Loucy (cell line): ENCODE data around the gene LRRTM4.

Source experiments
- H2AFZ ChIP-seq: fragments of 200-600 bp; sonication (generic); 2 replicates; pipeline ENCODE4 v1.6.0; 2016; ENCODE audit warnings: antibody characterized with exemption, mild to moderate bottlenecking, low read length, moderate library complexity
- H3F3A ChIP-seq: fragments of 200-600 bp; 2 replicates; pipeline ENCODE4 v1.6.0; 2016; ENCODE audit warnings: antibody characterized with exemption, low read depth, mild to moderate bottlenecking
- H3K27me3 ChIP-seq: fragments of 200-600 bp; sonication (generic); 2 replicates; pipeline ENCODE4 v1.6.1; 2014; ENCODE audit warnings: low read length, mild to moderate bottlenecking; ENCODE audit not compliant: insufficient read depth, poor library complexity, severe bottlenecking
- H3K36me3 ChIP-seq: fragments of 200-600 bp; sonication (generic); 2 replicates; pipeline ENCODE4 v1.6.1; 2016; ENCODE audit warnings: low read length; ENCODE audit not compliant: insufficient read depth
- H3K4me1 ChIP-seq: fragments of 200-600 bp; sonication (generic); 2 replicates; pipeline ENCODE4 v1.5.1; 2014; ENCODE audit warnings: low read length, mild to moderate bottlenecking; ENCODE audit not compliant: insufficient read depth, poor library complexity, severe bottlenecking
- H3K4me2 ChIP-seq: fragments of 200-600 bp; sonication (generic); 2 replicates; pipeline ENCODE4 v1.6.0; 2014; ENCODE audit warnings: antibody characterized with exemption, low read length, low read depth, mild to moderate bottlenecking; ENCODE audit not compliant: poor library complexity, severe bottlenecking
- H3K4me3 ChIP-seq: fragments of 200-600 bp; sonication (generic); 2 replicates; pipeline ENCODE4 v1.5.1; 2014; ENCODE audit warnings: low read length, mild to moderate bottlenecking, mixed read lengths; ENCODE audit not compliant: poor library complexity, severe bottlenecking
- H3K79me2 ChIP-seq: fragments of 200-600 bp; sonication (generic); 2 replicates; pipeline ENCODE4 v1.6.1; 2014; ENCODE audit warnings: low read length; ENCODE audit not compliant: insufficient read depth
- H3K9ac ChIP-seq: fragments of 200-600 bp; sonication (generic); 2 replicates; pipeline ENCODE4 v1.6.0; 2014; ENCODE audit warnings: mild to moderate bottlenecking, low read depth, low read length, moderate library complexity; ENCODE audit not compliant: poor library complexity, severe bottlenecking
- H3K9me2 ChIP-seq: fragments of 200-600 bp; sonication (generic); replicated peaks from 2 replicates; pipeline ENCODE4 v1.6.1; 2016; ENCODE audit warnings: low read depth, low read length, mixed read lengths
- H3K9me3 ChIP-seq: fragments of 200-600 bp; sonication (generic); 2 replicates; pipeline ENCODE4 v1.6.1; 2014; ENCODE audit warnings: mild to moderate bottlenecking, antibody characterized with exemption, low read length, low read depth; ENCODE audit not compliant: insufficient read depth
- H4K20me1 ChIP-seq: fragments of 200-600 bp; sonication (generic); 2 replicates; pipeline ENCODE4 v1.6.0; 2014; ENCODE audit warnings: antibody characterized with exemption, low read length, mild to moderate bottlenecking; ENCODE audit not compliant: insufficient read depth, poor library complexity, severe bottlenecking
- CTCF ChIP-seq: fragments of 200-600 bp; sonication (generic); conservative IDR thresholded peaks from 2 replicates; pipeline ENCODE4 v1.5.1; 2014; ENCODE audit warnings: mild to moderate bottlenecking, antibody characterized with exemption, low read length
- EZH2phosphoT487 ChIP-seq: fragments of 200-600 bp; IDR thresholded peaks from 2 replicates; pipeline ENCODE4 v1.6.1; 2018; ENCODE audit warnings: antibody characterized with exemption, mild to moderate bottlenecking, moderate library complexity, borderline replicate concordance

The LRRTM4 gene

GRCh38 chr2:76760367-76760704 is 761.8 kb downstream of the LRRTM4 start:
- H3F3A ChIP-seq = no peaks in the 10 kb centered on the region
- no peaks in the 10 kb centered on the region for H3K27me3 ChIP-seq
- H3K79me2 ChIP-seq = no peaks in the 10 kb centered on the region
- no peak overlapping the region for H3K4me3 ChIP-seq
- no peaks in the 10 kb centered on the region for H3K4me1 ChIP-seq
- H3K9me3 ChIP-seq = no peaks in the 10 kb centered on the region
- H3K36me3 ChIP-seq = no peaks in the 10 kb centered on the region
- no peaks in the 10 kb centered on the region for H4K20me1 ChIP-seq
- H2AFZ ChIP-seq = no peak overlapping the region
- H3K4me2 ChIP-seq = no peak overlapping the region
- no peak overlapping the region for H3K9ac ChIP-seq
- no peaks in the 10 kb centered on the region for H3K9me2 ChIP-seq
- TF ChIP-seq EZH2phosphoT487 = no peak
- TF ChIP-seq CTCF = no peak

GRCh38 chr2:76759634-76760366 is 762.4 kb downstream of the LRRTM4 start:
- H3K4me1 ChIP-seq = no peaks in the 10 kb centered on the region
- no peak overlapping the region for H3K9ac ChIP-seq
- H3K4me2 ChIP-seq = no peak overlapping the region
- no peaks in the 10 kb centered on the region for H3F3A ChIP-seq
- H2AFZ ChIP-seq = no peak overlapping the region
- no peaks in the 10 kb centered on the region for H4K20me1 ChIP-seq
- H3K27me3 ChIP-seq = no peaks in the 10 kb centered on the region
- no peak overlapping the region for H3K4me3 ChIP-seq
- no peaks in the 10 kb centered on the region for H3K36me3 ChIP-seq
- TF ChIP-seq EZH2phosphoT487 = no peak
- TF ChIP-seq CTCF = no peak
- H3K9me3 ChIP-seq = no peaks in the 10 kb centered on the region
- H3K79me2 ChIP-seq = no peaks in the 10 kb centered on the region
- H3K9me2 ChIP-seq = no peaks in the 10 kb centered on the region

GRCh38 chr2:76752506-76752905 is 769.7 kb downstream of the LRRTM4 start:
- H3K4me3 ChIP-seq = no peak overlapping the region
- H3K9me3 ChIP-seq = no peaks in the 10 kb centered on the region
- TF ChIP-seq EZH2phosphoT487 (no peak), CTCF (no peak)
- no peaks in the 10 kb centered on the region for H3K36me3 ChIP-seq
- H3K9me2 ChIP-seq = no peaks in the 10 kb centered on the region
- no peak overlapping the region for H2AFZ ChIP-seq
- no peak overlapping the region for H3K4me2 ChIP-seq
- H3K27me3 ChIP-seq = no peaks in the 10 kb centered on the region
- no peaks in the 10 kb centered on the region for H3K4me1 ChIP-seq
- no peaks in the 10 kb centered on the region for H3K79me2 ChIP-seq
- no peaks in the 10 kb centered on the region for H3F3A ChIP-seq
- H4K20me1 ChIP-seq = no peaks in the 10 kb centered on the region
- no peak overlapping the region for H3K9ac ChIP-seq
